ENCODE data around the gene TMEM132D. TPM values are rescaled to one million over a fixed set of nuclear protein-coding genes. Genes with fewer than 3 reads are reported as not detected.

Gene TMEM132D
- total and polyA plus RNA-seq, 2 of the 8 experiments (the other 6 are each of a cell fraction or from before 2014, with no cell fraction given): 3.5 to 10.1 TPM

- TF ChIP-seq MAX (IDR thresholded peaks at IDR 0.05) (no peak), MAFK (IDR thresholded peaks at IDR 0.05; ENCODE audit: low read depth, low read length) (no peak), POLR2AphosphoS5 (IDR thresholded peaks at IDR 0.05; ENCODE audit: low read depth, low read length) (no peak), E2F6 (IDR thresholded peaks at IDR 0.05) (no peak), SP4 (IDR thresholded peaks at IDR 0.05; ENCODE audit: low read length) (no peak), TCF12 (IDR thresholded peaks at IDR 0.05; ENCODE audit: low read depth, low read length) (no peak)
Observed at GRCh38 chr12:129821964-129822363, 81.9 kb downstream of the TMEM132D start (continued).

All from H1 (cell line).